ENCODE results near the gene CCL18. TPM values are rescaled to one million over a fixed set of nuclear protein-coding genes. Genes with fewer than 3 reads are reported as not detected.
"Not testable (repeated sequence)": the region's sequence is repeated elsewhere in the genome, so short reads cannot be mapped to it uniquely, and the experiment has no call there.

Gene CCL18
- total and polyA plus RNA-seq, 9 of the 15 experiments (the other 6 are each of a cell fraction or from before 2014, with no cell fraction given), result not detected

GRCh38 chr17:36092715-36093114 is 28.6 kb downstream of the CCL18 start:
- H3K4me2 ChIP-seq (ENCODE audit: insufficient read depth, low read length); ATAC-seq; BruUV-seq (replicated peaks); in situ Hi-C loops (cut with MboI); H4K20me1 ChIP-seq (replicated peaks; ENCODE audit: control insufficient read depth, insufficient read depth, low read length); H3K9ac ChIP-seq (ENCODE audit: insufficient read depth in 1 of 2, low read depth in 2 of 2, low read length in 2 of 2); H3K9me1 ChIP-seq (ENCODE audit: control insufficient read depth, insufficient read depth, low read length); POLR2A ChIA-PET; CTCF ChIA-PET (ENCODE audit: low intra/inter-chr PET ratio); FAIRE-seq; intact Hi-C loops (cut with micrococcal nuclease); H3K27ac ChIP-seq (ENCODE audit: extremely low read depth, low read depth, low read length); H3K4me3 ChIP-seq; H3K36me3 ChIP-seq (ENCODE audit: control insufficient read depth, insufficient read depth, low read length); H3K4me1 ChIP-seq (replicated peaks in 1 of 2; ENCODE audit: control insufficient read depth in 2 of 2, insufficient read depth in 2 of 2, low read length in 2 of 2); DNase-seq (ENCODE audit: extremely low read depth in 1 of 4, low spot score in 3 of 4); H3K9me3 ChIP-seq (replicated peaks; ENCODE audit: control insufficient read depth, insufficient read depth, low read depth, low read length); H3K79me2 ChIP-seq (ENCODE audit: control insufficient read depth, insufficient read depth, low read length); H2AFZ ChIP-seq (ENCODE audit: low read depth, low read length): not testable (repeated sequence)
- 0% methylated on average over 6 of the region's 6 CpGs for WGBS (ENCODE audit: insufficient coverage, low coverage, missing lambda C conversion rate)
- H3K27me3 ChIP-seq (ENCODE audit: control insufficient read depth in 2 of 2, insufficient read depth in 2 of 2, low read length in 2 of 2), result peaks cover 13 to 25% of the 10 kb centered on the region in 2 experiments; a peak in 4 of 5 replicates

- peaks cover 8 to 17% of the 10 kb centered on the region in 2 experiments; a peak in 4 of 5 replicates for H3K27me3 ChIP-seq (ENCODE audit: control insufficient read depth in 2 of 2, insufficient read depth in 2 of 2, low read length in 2 of 2)
- ChIA-PET POLR2A (no interaction called here), CTCF (ENCODE audit: low intra/inter-chr PET ratio) (interaction anchor here (0.6 kb wide), 1 partner anchor 64 kb away, joined by 3 read pairs; no protein-coding TSS in a partner anchor)
- WGBS (ENCODE audit: insufficient coverage, low coverage, missing lambda C conversion rate), result no CpG with 5 or more reads among the region's 1 CpG
- H3K36me3 ChIP-seq (ENCODE audit: control insufficient read depth, insufficient read depth, low read length), result no peaks in the 10 kb centered on the region
- no peaks in the 10 kb centered on the region for H4K20me1 ChIP-seq (replicated peaks; ENCODE audit: control insufficient read depth, insufficient read depth, low read length)
- no peaks in the 10 kb centered on the region for H3K9me1 ChIP-seq (ENCODE audit: control insufficient read depth, insufficient read depth, low read length)
- no peak overlapping the region for H3K4me2 ChIP-seq (ENCODE audit: insufficient read depth, low read length)
- BruUV-seq (replicated peaks), result no TSS peak
- TF ChIP-seq ZNF512 (tag; IDR thresholded peaks at IDR 0.05) (peak; percentile 86), TOE1 (IDR thresholded peaks at IDR 0.05; ENCODE audit: borderline replicate concordance) (no peak), TOE1 (CRISPR knock-in tag; IDR thresholded peaks at IDR 0.05; ENCODE audit: borderline replicate concordance, low read depth) (no peak)
- no peak overlapping the region for H2AFZ ChIP-seq (ENCODE audit: low read depth, low read length)
- DNase-seq (ENCODE audit: extremely low read depth in 1 of 4, low spot score in 3 of 4) (no peak), ATAC-seq (no peak), FAIRE-seq (no peak)
- in situ Hi-C loops (cut with MboI), result no loop called here
- no peaks in the 10 kb centered on the region for H3K9me3 ChIP-seq (replicated peaks; ENCODE audit: control insufficient read depth, insufficient read depth, low read depth, low read length)
- intact Hi-C loops (cut with micrococcal nuclease), result no loop called here
- no peaks in the 10 kb centered on the region for H3K79me2 ChIP-seq (ENCODE audit: control insufficient read depth, insufficient read depth, low read length)
- H3K27ac ChIP-seq (ENCODE audit: extremely low read depth, low read depth, low read length), result no peak overlapping the region
- H3K9ac ChIP-seq (ENCODE audit: insufficient read depth in 1 of 2, low read depth in 2 of 2, low read length in 2 of 2), result no peak overlapping the region
- H3K4me3 ChIP-seq, result no peak overlapping the region
- no peaks in the 10 kb centered on the region for H3K4me1 ChIP-seq (replicated peaks in 1 of 2; ENCODE audit: control insufficient read depth in 2 of 2, insufficient read depth in 2 of 2, low read length in 2 of 2)
Observed at GRCh38 chr17:36094232-36094631, 30.2 kb downstream of the CCL18 start.
